Breast epithelium (tissue), 4 donors: Measurements from ENCODE around the gene RPLP1. TPM values are rescaled to one million over a fixed set of nuclear protein-coding genes. Genes with fewer than 3 reads are reported as not detected.

ENCODE experiments used
- DNase-seq, 2 donors: peaks; one replicate each; pipeline ENCODE4 v3.0.0-alpha.2; 2019; ENCODE audit warnings: low spot score in 2 of 2
- H3K27ac ChIP-seq, 2 donors: fragments of 200-600 bp; sonication (generic) in 1 of 2; one replicate each; pipeline ENCODE4 v1.5.1; 2016 to 2019; ENCODE audit warnings: mild to moderate bottlenecking in 1 of 2
- H3K27me3 ChIP-seq, 2 donors: fragments of 200-600 bp; sonication (generic) in 1 of 2; one replicate each; pipeline versions ENCODE4 v1.5.1 to v1.6.0; 2017 to 2019; ENCODE audit warnings: control low read depth in 1 of 2, mild to moderate bottlenecking in 1 of 2
- H3K36me3 ChIP-seq: fragments of 200-600 bp; one replicate; pipeline ENCODE4 v1.5.1; 2019
- H3K4me1 ChIP-seq, 2 donors: fragments of 200-600 bp; sonication (generic); one replicate each; pipeline ENCODE4 v1.5.1; 2016 to 2019; ENCODE audit warnings: control low read depth in 1 of 2
- H3K4me3 ChIP-seq, 3 donors: fragments of 200-600 bp; sonication (generic); 1 replicate in 2 of 3; 2 replicates in 1 of 3; pipeline ENCODE4 v1.5.1; 2016 to 2019; ENCODE audit warnings: mild to moderate bottlenecking in 3 of 3, moderate library complexity in 2 of 3
- H3K9me3 ChIP-seq, 2 donors: fragments of 200-600 bp; sonication (generic) in 1 of 2; one replicate each; pipeline ENCODE4 v1.5.1; 2016 to 2019; ENCODE audit warnings: control low read depth in 1 of 2
- CTCF ChIP-seq, 3 donors: fragments of 450-650 bp; IDR thresholded peaks; one replicate each; pipeline ENCODE4 v1.5.1; 2016 to 2017; ENCODE audit warnings: antibody characterized with exemption in 3 of 3, mild to moderate bottlenecking in 3 of 3, moderate library complexity in 3 of 3
- POLR2A ChIP-seq: fragments of 450-650 bp; IDR thresholded peaks from one replicate; pipeline ENCODE4 v1.6.1; 2016; ENCODE audit warnings: antibody characterized with exemption, mild to moderate bottlenecking, moderate library complexity
- POLR2AphosphoS5 ChIP-seq, 3 donors: sonication (generic); formaldehyde crosslinking; IDR thresholded peaks; one replicate each; pipeline ENCODE4 v1.6.1; 2017; ENCODE audit warnings: antibody characterized with exemption in 3 of 3
- intact Hi-C: fragments of 100-400 bp; cut with DNase I; formaldehyde crosslinking; loops from one replicate; pipeline ENCODE4 v1.15.1; 2023; ENCODE audit warnings: low total_unique reads
- total RNA-seq, 3 donors: library from RNA; depleted of rRNA; stranded (reverse); fragments of >200 nt; gene quantifications; one replicate each; pipeline ENCODE4 v1.1.0, GENCODE V29; 2016

Gene RPLP1
- total RNA-seq, 3 donors from 2014 or later, result 624 to 881 (median 805) TPM

GRCh38 chr15:69500339-69500738, 47.7 kb downstream of the RPLP1 start:
- Histone ChIP-seq H3K36me3 (no peaks in the 10 kb centered on the region), H3K27ac (no peak overlapping the region), H3K27me3 (no peaks in the 10 kb centered on the region), H3K4me1 (no peaks in the 10 kb centered on the region), H3K4me3 (no peak overlapping the region), H3K9me3 (no peaks in the 10 kb centered on the region)
- intact Hi-C loops, result no loop called here
- TF ChIP-seq POLR2A (no peak), CTCF (IDR thresholded peaks at IDR 0.05) (no peak), POLR2AphosphoS5 (IDR thresholded peaks at IDR 0.05) (no peak)
- peak in 1 of 2 donors; percentile 2 for DNase-seq

DNA sequence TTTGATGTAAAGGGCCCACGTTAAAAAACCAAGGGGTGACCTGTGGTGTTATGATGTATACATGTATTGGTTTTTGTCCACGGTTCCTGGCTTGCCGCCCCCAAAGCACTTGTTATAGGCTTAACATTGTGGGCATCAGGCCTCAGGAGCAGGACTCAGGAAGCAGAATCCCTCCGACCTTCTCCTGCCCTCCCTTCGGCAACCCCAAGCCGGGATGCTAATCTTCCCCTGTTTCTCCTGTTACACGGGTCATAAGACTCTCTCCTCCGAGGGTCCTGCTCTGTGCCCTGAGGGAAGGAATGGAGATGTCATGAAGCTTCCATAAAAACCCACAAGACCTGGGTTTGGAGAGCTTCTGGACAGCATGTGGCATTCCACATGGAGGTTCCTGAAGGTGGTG, 48.8 kb downstream of the RPLP1 start:
- no peaks in the 10 kb centered on the region for H3K9me3 ChIP-seq

GRCh38 chr15:69502470-69503045, 49.9 kb downstream of the RPLP1 start:
- no peaks in the 10 kb centered on the region for H3K36me3 ChIP-seq
- intact Hi-C loops, result no loop called here
- H3K4me1 ChIP-seq, result no peaks in the 10 kb centered on the region
- H3K4me3 ChIP-seq, result no peak overlapping the region
- TF ChIP-seq POLR2A, result no peak
- TF ChIP-seq CTCF (IDR thresholded peaks at IDR 0.05), result peak in 1 of 3 donors; percentile 22
- DNase-seq, result no peak
- H3K27me3 ChIP-seq, result no peaks in the 10 kb centered on the region
- no peak overlapping the region for H3K27ac ChIP-seq
- H3K9me3 ChIP-seq, result no peaks in the 10 kb centered on the region

More for the DNA sequence above, 48.8 kb downstream of the RPLP1 start:
- intact Hi-C loops, result no loop called here
- no peaks in the 10 kb centered on the region for H3K4me1 ChIP-seq
- H3K4me3 ChIP-seq, result no peak overlapping the region
- no peaks in the 10 kb centered on the region for H3K27me3 ChIP-seq
- no peaks in the 10 kb centered on the region for H3K36me3 ChIP-seq
- no peak overlapping the region for H3K27ac ChIP-seq
- TF ChIP-seq CTCF (IDR thresholded peaks at IDR 0.05), result no peak
- TF ChIP-seq POLR2A, result no peak
- no peak for TF ChIP-seq POLR2AphosphoS5 (IDR thresholded peaks at IDR 0.05)
- DNase-seq, result peak in 1 of 2 donors; percentile 2

- H3K4me3 ChIP-seq, result no peak overlapping the region
- H3K36me3 ChIP-seq, result no peaks in the 10 kb centered on the region
- intact Hi-C loops, result no loop called here
- H3K27ac ChIP-seq, result no peak overlapping the region
- no peak for DNase-seq
- no peaks in the 10 kb centered on the region for H3K27me3 ChIP-seq
- no peaks in the 10 kb centered on the region for H3K9me3 ChIP-seq
- H3K4me1 ChIP-seq, result no peaks in the 10 kb centered on the region
- TF ChIP-seq CTCF (IDR thresholded peaks at IDR 0.05) (no peak), POLR2AphosphoS5 (IDR thresholded peaks at IDR 0.05) (no peak), POLR2A (no peak)
Measured at GRCh38 chr15:69504352-69505040, 51.9 kb downstream of the RPLP1 start.

Other genes with a start within 250 kb of the RPLP1 start
- 1 to 10 TPM in 2 of 3 donors, under 1 TPM in 1; 0.96 to 2.6 (median 2.0) TPM for gene PAQR5, start 153.9 kb upstream of the RPLP1 start, total RNA-seq
- 1 to 10 TPM; 1.6 to 6.4 (median 2.2) TPM for gene KIF23, start 38.5 kb upstream of the RPLP1 start, total RNA-seq